ENCODE results near the gene MISP3. TPM values are rescaled to one million over a fixed set of nuclear protein-coding genes. Genes with fewer than 3 reads are reported as not detected.

The MISP3 gene
- total and polyA plus RNA-seq, 9 of the 15 experiments (the other 6 are each of a cell fraction or from before 2014, with no cell fraction given): 0.25 to 5.6 (median 1.6) TPM

- TF ChIP-seq HES1 (IDR thresholded peaks at IDR 0.05; ENCODE audit: low read depth) (no peak), PYGO2 (tag; IDR thresholded peaks at IDR 0.05) (no peak), SIRT6 (IDR thresholded peaks at IDR 0.05; ENCODE audit: low read depth, low read length) (no peak), ZNF232 (CRISPR knock-in tag; IDR thresholded peaks at IDR 0.05) (no peak), KAT2B (IDR thresholded peaks at IDR 0.05; ENCODE audit: low read depth, low read length) (no peak), POLR2AphosphoS5 (IDR thresholded peaks at IDR 0.05; ENCODE audit: control insufficient read depth, insufficient read depth, low read depth, low read length) (peak; percentile 68; the same call in 1 of the 2 replicates), THAP12 (CRISPR knock-in tag; IDR thresholded peaks at IDR 0.05) (peak; percentile 90), MCM7 (IDR thresholded peaks at IDR 0.05) (no peak), SOX6 (IDR thresholded peaks at IDR 0.05) (peak; percentile 50; the same call in 1 of the 2 replicates), ZNF592 (IDR thresholded peaks at IDR 0.05) (peak; percentile 25; the same call in 1 of the 2 replicates), FOXJ2 (tag; IDR thresholded peaks at IDR 0.05) (no peak), GATA2 (CRISPR knock-in tag; IDR thresholded peaks at IDR 0.05) (no peak), TFAM (CRISPR knock-in tag; conservative IDR thresholded peaks at IDR 0.05) (no peak)
- TF ChIP-seq, protein P1, sequence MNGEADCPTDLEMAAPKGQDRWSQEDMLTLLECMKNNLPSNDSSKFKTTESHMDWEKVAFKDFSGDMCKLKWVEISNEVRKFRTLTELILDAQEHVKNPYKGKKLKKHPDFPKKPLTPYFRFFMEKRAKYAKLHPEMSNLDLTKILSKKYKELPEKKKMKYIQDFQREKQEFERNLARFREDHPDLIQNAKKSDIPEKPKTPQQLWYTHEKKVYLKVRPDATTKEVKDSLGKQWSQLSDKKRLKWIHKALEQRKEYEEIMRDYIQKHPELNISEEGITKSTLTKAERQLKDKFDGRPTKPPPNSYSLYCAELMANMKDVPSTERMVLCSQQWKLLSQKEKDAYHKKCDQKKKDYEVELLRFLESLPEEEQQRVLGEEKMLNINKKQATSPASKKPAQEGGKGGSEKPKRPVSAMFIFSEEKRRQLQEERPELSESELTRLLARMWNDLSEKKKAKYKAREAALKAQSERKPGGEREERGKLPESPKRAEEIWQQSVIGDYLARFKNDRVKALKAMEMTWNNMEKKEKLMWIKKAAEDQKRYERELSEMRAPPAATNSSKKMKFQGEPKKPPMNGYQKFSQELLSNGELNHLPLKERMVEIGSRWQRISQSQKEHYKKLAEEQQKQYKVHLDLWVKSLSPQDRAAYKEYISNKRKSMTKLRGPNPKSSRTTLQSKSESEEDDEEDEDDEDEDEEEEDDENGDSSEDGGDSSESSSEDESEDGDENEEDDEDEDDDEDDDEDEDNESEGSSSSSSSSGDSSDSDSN (IDR thresholded peaks at IDR 0.05; ENCODE audit: borderline replicate concordance in 1 of 2, low read depth in 2 of 2, low read length in 2 of 2): peak in 1 of 2 experiments; percentile 46; a peak in 1 of 4 replicates
- TF ChIP-seq, protein P2, sequence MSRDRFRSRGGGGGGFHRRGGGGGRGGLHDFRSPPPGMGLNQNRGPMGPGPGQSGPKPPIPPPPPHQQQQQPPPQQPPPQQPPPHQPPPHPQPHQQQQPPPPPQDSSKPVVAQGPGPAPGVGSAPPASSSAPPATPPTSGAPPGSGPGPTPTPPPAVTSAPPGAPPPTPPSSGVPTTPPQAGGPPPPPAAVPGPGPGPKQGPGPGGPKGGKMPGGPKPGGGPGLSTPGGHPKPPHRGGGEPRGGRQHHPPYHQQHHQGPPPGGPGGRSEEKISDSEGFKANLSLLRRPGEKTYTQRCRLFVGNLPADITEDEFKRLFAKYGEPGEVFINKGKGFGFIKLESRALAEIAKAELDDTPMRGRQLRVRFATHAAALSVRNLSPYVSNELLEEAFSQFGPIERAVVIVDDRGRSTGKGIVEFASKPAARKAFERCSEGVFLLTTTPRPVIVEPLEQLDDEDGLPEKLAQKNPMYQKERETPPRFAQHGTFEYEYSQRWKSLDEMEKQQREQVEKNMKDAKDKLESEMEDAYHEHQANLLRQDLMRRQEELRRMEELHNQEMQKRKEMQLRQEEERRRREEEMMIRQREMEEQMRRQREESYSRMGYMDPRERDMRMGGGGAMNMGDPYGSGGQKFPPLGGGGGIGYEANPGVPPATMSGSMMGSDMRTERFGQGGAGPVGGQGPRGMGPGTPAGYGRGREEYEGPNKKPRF (IDR thresholded peaks at IDR 0.05; ENCODE audit: low read depth, low read length): no peak
These were observed 18.7 kb downstream of the MISP3 start (continued) for GRCh38 chr19:14091081-14091812.
